ENCODE data around the gene PIR.

The PIR gene

DNA sequence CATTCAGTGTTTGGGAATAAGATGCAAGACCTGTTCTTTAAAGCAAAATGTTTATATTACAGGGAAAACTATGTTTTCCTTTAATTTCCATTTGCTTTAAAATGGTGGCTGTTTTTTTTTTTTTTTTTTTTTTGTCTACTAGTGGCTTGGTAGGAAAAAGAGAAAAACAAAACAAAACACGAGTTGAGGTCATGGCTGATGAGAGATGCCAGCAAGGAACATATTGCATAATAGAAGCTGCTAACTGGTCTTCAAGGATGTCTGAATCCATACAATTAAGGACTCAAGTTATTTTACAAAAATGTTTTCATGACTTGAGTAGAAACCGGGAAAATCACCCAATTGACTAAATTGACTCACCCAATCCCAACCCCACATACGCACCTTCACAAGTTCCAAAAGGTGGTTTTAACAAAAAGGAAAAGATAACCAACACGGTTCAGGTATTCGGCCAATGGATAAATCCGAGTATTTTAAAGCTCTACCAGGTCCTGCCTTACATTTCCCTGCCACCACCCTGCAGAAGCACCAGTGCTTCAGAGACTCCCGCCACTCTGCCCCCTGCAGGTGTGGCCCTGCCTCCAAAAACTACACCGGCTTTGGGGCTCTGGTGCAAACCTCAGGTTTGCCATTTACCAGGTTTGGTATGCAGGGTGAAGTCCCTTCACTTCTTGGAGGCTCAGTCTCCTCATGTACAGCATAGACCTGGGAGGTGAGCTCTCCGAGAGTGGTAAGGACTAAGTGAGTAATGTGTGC lies 27.1 kb downstream of the PIR start:
- Histone ChIP-seq H4K20me1 (ENCODE audit: insufficient read depth, low read length) (no peaks in the 10 kb centered on the region), H3K4me3 (ENCODE audit: low read depth in 1 of 2, low read length in 2 of 2) (no peak overlapping the region), H3K79me2 (ENCODE audit: insufficient read depth, low read length) (no peaks in the 10 kb centered on the region), H3K27ac (ENCODE audit: low read length) (no peak overlapping the region), H3K36me3 (ENCODE audit: insufficient read depth, low read length) (no peaks in the 10 kb centered on the region), H3K9ac (ENCODE audit: low read depth, low read length) (no peak overlapping the region), H3K27me3 (ENCODE audit: insufficient read depth, low read length, poor library complexity) (no peaks in the 10 kb centered on the region), H3K4me2 (ENCODE audit: insufficient read depth, low read length) (no peak overlapping the region), H3K4me1 (ENCODE audit: insufficient read depth, low read length) (no peaks in the 10 kb centered on the region), H3K9me3 (ENCODE audit: insufficient read depth, low read length, severe bottlenecking) (no peaks in the 10 kb centered on the region), H2AFZ (ENCODE audit: low read depth, low read length) (no peak overlapping the region)
- DNase-seq (no peak), ATAC-seq (ENCODE audit: insufficient read depth, low read depth) (no peak)
- TF ChIP-seq, protein P1, sequence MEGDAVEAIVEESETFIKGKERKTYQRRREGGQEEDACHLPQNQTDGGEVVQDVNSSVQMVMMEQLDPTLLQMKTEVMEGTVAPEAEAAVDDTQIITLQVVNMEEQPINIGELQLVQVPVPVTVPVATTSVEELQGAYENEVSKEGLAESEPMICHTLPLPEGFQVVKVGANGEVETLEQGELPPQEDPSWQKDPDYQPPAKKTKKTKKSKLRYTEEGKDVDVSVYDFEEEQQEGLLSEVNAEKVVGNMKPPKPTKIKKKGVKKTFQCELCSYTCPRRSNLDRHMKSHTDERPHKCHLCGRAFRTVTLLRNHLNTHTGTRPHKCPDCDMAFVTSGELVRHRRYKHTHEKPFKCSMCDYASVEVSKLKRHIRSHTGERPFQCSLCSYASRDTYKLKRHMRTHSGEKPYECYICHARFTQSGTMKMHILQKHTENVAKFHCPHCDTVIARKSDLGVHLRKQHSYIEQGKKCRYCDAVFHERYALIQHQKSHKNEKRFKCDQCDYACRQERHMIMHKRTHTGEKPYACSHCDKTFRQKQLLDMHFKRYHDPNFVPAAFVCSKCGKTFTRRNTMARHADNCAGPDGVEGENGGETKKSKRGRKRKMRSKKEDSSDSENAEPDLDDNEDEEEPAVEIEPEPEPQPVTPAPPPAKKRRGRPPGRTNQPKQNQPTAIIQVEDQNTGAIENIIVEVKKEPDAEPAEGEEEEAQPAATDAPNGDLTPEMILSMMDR (IDR thresholded peaks at IDR 0.05; ENCODE audit: borderline replicate concordance, extremely low read depth, low read length, poor library complexity, severe bottlenecking): peak; percentile 4
- no peak for TF ChIP-seq EZH2 (IDR thresholded peaks at IDR 0.05; ENCODE audit: borderline replicate concordance, low read depth, low read length, severe bottlenecking)

DNA sequence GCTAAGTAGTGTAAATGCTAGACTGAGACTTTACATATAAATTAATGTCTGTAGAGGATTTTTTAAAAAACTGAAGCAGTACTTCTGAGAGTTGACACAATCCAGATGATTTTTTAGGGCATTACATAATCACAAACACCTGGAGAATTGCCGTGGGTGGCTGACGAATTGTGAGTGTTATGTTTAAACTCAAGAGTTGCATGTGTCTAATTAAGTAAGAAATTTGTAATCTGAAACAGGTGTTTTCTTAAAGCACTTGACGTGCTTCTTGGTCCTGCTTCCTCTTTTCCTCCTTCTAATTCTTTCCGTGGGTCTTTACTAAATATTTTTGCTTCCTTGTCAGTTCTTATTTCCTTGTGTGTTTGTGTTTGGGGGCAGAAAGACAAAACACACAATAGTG lies 27.8 kb downstream of the PIR start:
- H4K20me1 ChIP-seq (ENCODE audit: insufficient read depth, low read length): no peaks in the 10 kb centered on the region
- H3K9me3 ChIP-seq (ENCODE audit: insufficient read depth, low read length, severe bottlenecking): no peaks in the 10 kb centered on the region
- H3K4me1 ChIP-seq (ENCODE audit: insufficient read depth, low read length): no peaks in the 10 kb centered on the region
- H3K79me2 ChIP-seq (ENCODE audit: insufficient read depth, low read length): no peaks in the 10 kb centered on the region
- H3K27me3 ChIP-seq (ENCODE audit: insufficient read depth, low read length, poor library complexity): no peaks in the 10 kb centered on the region
- H3K27ac ChIP-seq (ENCODE audit: low read length): no peak overlapping the region
- ATAC-seq (ENCODE audit: insufficient read depth, low read depth) (no peak), DNase-seq (no peak)
- no peak overlapping the region for H2AFZ ChIP-seq (ENCODE audit: low read depth, low read length)
- H3K9ac ChIP-seq (ENCODE audit: low read depth, low read length): no peak overlapping the region
- no peak overlapping the region for H3K4me2 ChIP-seq (ENCODE audit: insufficient read depth, low read length)
- no peaks in the 10 kb centered on the region for H3K36me3 ChIP-seq (ENCODE audit: insufficient read depth, low read length)
- TF ChIP-seq, protein P1 (IDR thresholded peaks at IDR 0.05; ENCODE audit: borderline replicate concordance, extremely low read depth, low read length, poor library complexity, severe bottlenecking): no peak
- no peak for TF ChIP-seq EZH2 (IDR thresholded peaks at IDR 0.05; ENCODE audit: borderline replicate concordance, low read depth, low read length, severe bottlenecking)
- H3K4me3 ChIP-seq (ENCODE audit: low read depth in 1 of 2, low read length in 2 of 2): no peak overlapping the region

DNA sequence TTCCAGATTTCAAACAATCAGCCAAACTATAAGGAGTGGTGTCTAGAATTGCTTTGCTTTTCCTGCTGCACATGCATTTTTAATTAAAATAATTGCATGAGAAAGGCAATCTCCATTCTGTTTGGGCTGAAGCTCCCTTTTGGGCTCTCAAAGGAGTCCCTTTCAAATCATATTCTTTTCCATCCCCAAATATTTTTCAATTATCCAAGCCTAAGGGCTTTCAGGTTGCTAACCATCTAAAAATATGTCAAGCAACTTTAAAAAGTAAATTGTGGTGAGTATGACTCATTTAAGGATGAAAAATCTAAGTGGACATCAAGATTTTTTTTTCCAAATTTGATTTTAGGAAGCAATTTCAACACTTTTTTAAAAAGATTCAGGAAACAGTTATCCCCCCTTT lies 28.4 kb downstream of the PIR start:
- Histone ChIP-seq H3K79me2 (ENCODE audit: insufficient read depth, low read length) (no peaks in the 10 kb centered on the region), H3K4me3 (ENCODE audit: low read depth in 1 of 2, low read length in 2 of 2) (no peak overlapping the region), H3K27ac (ENCODE audit: low read length) (no peak overlapping the region), H3K9ac (ENCODE audit: low read depth, low read length) (no peak overlapping the region), H3K9me3 (ENCODE audit: insufficient read depth, low read length, severe bottlenecking) (no peaks in the 10 kb centered on the region), H4K20me1 (ENCODE audit: insufficient read depth, low read length) (no peaks in the 10 kb centered on the region), H3K36me3 (ENCODE audit: insufficient read depth, low read length) (no peaks in the 10 kb centered on the region), H3K27me3 (ENCODE audit: insufficient read depth, low read length, poor library complexity) (no peaks in the 10 kb centered on the region), H3K4me1 (ENCODE audit: insufficient read depth, low read length) (no peaks in the 10 kb centered on the region), H2AFZ (ENCODE audit: low read depth, low read length) (no peak overlapping the region), H3K4me2 (ENCODE audit: insufficient read depth, low read length) (no peak overlapping the region)
- DNase-seq (no peak), ATAC-seq (ENCODE audit: insufficient read depth, low read depth) (no peak)
- TF ChIP-seq EZH2 (IDR thresholded peaks at IDR 0.05; ENCODE audit: borderline replicate concordance, low read depth, low read length, severe bottlenecking): no peak
- TF ChIP-seq, protein P1 (IDR thresholded peaks at IDR 0.05; ENCODE audit: borderline replicate concordance, extremely low read depth, low read length, poor library complexity, severe bottlenecking): no peak
